Gastroesophageal sphincter (tissue), 4 donors: Measurements from ENCODE around the gene SYNDIG1. TPM values are rescaled to one million over a fixed set of nuclear protein-coding genes. Genes with fewer than 3 reads are reported as not detected.

Experiments used
- ATAC-seq: fragments of 150-250 bp; one replicate; pipeline ENCODE4 v1.9.1; 2016; ENCODE audit warnings: mild to moderate bottlenecking, moderate library complexity
- H3K27ac ChIP-seq, 4 donors: fragments of 200-600 bp; sonication (generic) in 3 of 4; 1 replicate in 3 of 4; 2 replicates in 1 of 4; pipeline ENCODE4 v1.5.1; 2016 to 2019
- H3K27me3 ChIP-seq: fragments of 200-600 bp; sonication (generic); one replicate; pipeline ENCODE4 v1.5.1; 2019
- H3K36me3 ChIP-seq, 2 donors: fragments of 200-600 bp; sonication (generic); one replicate each; pipeline ENCODE4 v1.5.1; 2019; ENCODE audit warnings: control low read depth in 1 of 2
- H3K4me1 ChIP-seq, 3 donors: fragments of 200-600 bp; sonication (generic); 1 replicate in 2 of 3; 2 replicates in 1 of 3; pipeline ENCODE4 v1.5.1; 2016 to 2019; ENCODE audit warnings: control low read depth in 2 of 3
- H3K4me3 ChIP-seq, 2 donors: fragments of 200-600 bp; sonication (generic); one replicate each; pipeline ENCODE4 v1.5.1; 2019; ENCODE audit warnings: mild to moderate bottlenecking in 1 of 2, moderate library complexity in 1 of 2
- H3K9me3 ChIP-seq, 3 donors: fragments of 200-600 bp; sonication (generic); one replicate each; pipeline ENCODE4 v1.5.1; 2017 to 2019; ENCODE audit warnings: control low read depth in 2 of 3
- EP300 ChIP-seq: sonication (generic); formaldehyde crosslinking; IDR thresholded peaks from one replicate; pipeline ENCODE4 v1.6.1; 2017; ENCODE audit warnings: antibody characterized with exemption, mild to moderate bottlenecking
- POLR2A ChIP-seq, 2 donors: fragments of 450-650 bp; IDR thresholded peaks; one replicate each; pipeline ENCODE4 v1.6.1; 2017; ENCODE audit warnings: antibody characterized with exemption in 2 of 2, mild to moderate bottlenecking in 2 of 2, moderate library complexity in 1 of 2
- POLR2AphosphoS5 ChIP-seq: sonication (generic); formaldehyde crosslinking; IDR thresholded peaks from one replicate; pipeline ENCODE4 v1.6.1; 2017; ENCODE audit warnings: antibody characterized with exemption
- WGBS, 2 donors: methylation state at CpG; one replicate each; pipeline ENCODE4 v1.1.5; 2018; ENCODE audit warnings: low coverage in 1 of 2; 5-methylcytosine and 5-hydroxymethylcytosine counted together
- total RNA-seq, 4 donors: library from RNA; depleted of rRNA; stranded (reverse); fragments of >200 nt; gene quantifications; one replicate each; pipeline ENCODE4 v1.1.0, GENCODE V29; 2016
- TF ChIP-seq, protein P1 (sequence below), 4 experiments: fragments of 200-600 bp in 2 of 4; fragments of 450-650 bp in 2 of 4; sonication (generic) in 1 of 4; IDR thresholded peaks; one replicate each; pipeline ENCODE4 v1.5.1; 2017 to 2019; ENCODE audit warnings: antibody characterized with exemption in 4 of 4, mild to moderate bottlenecking in 2 of 4, moderate library complexity in 2 of 4

SYNDIG1 gene
- total RNA-seq, 4 donors from 2014 or later: 0.15 to 0.40 (median 0.16) TPM; not detected in 1

- H3K9me3 ChIP-seq: no peaks in the 10 kb centered on the region
- H3K4me1 ChIP-seq: no peaks in the 10 kb centered on the region
- TF ChIP-seq EP300 (no peak), POLR2AphosphoS5 (no peak), POLR2A (IDR thresholded peaks at IDR 0.05) (no peak)
- TF ChIP-seq, protein P1, sequence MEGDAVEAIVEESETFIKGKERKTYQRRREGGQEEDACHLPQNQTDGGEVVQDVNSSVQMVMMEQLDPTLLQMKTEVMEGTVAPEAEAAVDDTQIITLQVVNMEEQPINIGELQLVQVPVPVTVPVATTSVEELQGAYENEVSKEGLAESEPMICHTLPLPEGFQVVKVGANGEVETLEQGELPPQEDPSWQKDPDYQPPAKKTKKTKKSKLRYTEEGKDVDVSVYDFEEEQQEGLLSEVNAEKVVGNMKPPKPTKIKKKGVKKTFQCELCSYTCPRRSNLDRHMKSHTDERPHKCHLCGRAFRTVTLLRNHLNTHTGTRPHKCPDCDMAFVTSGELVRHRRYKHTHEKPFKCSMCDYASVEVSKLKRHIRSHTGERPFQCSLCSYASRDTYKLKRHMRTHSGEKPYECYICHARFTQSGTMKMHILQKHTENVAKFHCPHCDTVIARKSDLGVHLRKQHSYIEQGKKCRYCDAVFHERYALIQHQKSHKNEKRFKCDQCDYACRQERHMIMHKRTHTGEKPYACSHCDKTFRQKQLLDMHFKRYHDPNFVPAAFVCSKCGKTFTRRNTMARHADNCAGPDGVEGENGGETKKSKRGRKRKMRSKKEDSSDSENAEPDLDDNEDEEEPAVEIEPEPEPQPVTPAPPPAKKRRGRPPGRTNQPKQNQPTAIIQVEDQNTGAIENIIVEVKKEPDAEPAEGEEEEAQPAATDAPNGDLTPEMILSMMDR (IDR thresholded peaks at IDR 0.05): no peak
- H3K27ac ChIP-seq: no peak overlapping the region
- no peak for ATAC-seq
- H3K4me3 ChIP-seq: no peak overlapping the region
- no peaks in the 10 kb centered on the region for H3K36me3 ChIP-seq
- peaks cover 2% of the 10 kb centered on the region for H3K27me3 ChIP-seq
- WGBS, 2 donors: 31 to 63% methylated on average over 5 to 10 of the region's 16 CpGs
These were observed 22.7 kb downstream of the SYNDIG1 start for GRCh38 chr20:24492031-24492607.

DNA sequence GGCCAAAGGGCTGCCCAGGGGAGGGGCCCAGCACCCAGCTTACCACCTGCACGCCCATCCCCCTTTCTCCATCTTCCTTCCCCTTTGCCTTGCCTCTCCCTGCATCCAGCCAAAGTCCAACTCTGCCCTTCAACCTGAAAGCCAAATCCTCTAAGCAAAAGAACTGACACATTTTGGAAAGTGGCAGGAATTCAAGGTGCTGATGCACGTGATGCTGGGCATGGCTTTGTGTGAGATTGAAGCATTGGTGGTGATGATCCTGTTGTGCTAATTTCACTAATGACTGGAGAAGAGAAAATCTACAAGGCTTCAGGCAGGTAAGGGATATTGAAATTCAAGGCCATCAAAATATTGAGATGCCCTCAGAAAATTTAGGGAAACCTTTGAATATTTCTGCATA, 23.3 kb downstream of the SYNDIG1 start:
- Histone ChIP-seq H3K4me1 (no peaks in the 10 kb centered on the region), H3K4me3 (no peak overlapping the region), H3K27me3 (no peaks in the 10 kb centered on the region), H3K27ac (no peak overlapping the region), H3K9me3 (no peaks in the 10 kb centered on the region), H3K36me3 (no peaks in the 10 kb centered on the region)
- WGBS, 2 donors: 59 to 83% methylated on average over 1 to 2 of the region's 2 CpGs
- TF ChIP-seq, protein P1 (IDR thresholded peaks at IDR 0.05): no peak
- TF ChIP-seq EP300 (no peak), POLR2AphosphoS5 (no peak), POLR2A (IDR thresholded peaks at IDR 0.05) (no peak)
- no peak for ATAC-seq

GRCh38 chr20:24493181-24493580, 23.8 kb downstream of the SYNDIG1 start:
- Histone ChIP-seq H3K9me3 (no peaks in the 10 kb centered on the region), H3K4me1 (no peaks in the 10 kb centered on the region), H3K27me3 (no peaks in the 10 kb centered on the region), H3K27ac (no peak overlapping the region), H3K4me3 (no peak overlapping the region), H3K36me3 (no peaks in the 10 kb centered on the region)
- WGBS, 2 donors: 100% methylated on average over 2 of the region's 4 CpGs; no CpG with 5 or more reads in 1 of the 2 donors
- TF ChIP-seq POLR2AphosphoS5 (no peak), EP300 (no peak)
- TF ChIP-seq, protein P1 (IDR thresholded peaks at IDR 0.05): no peak
- no peak for ATAC-seq

DNA sequence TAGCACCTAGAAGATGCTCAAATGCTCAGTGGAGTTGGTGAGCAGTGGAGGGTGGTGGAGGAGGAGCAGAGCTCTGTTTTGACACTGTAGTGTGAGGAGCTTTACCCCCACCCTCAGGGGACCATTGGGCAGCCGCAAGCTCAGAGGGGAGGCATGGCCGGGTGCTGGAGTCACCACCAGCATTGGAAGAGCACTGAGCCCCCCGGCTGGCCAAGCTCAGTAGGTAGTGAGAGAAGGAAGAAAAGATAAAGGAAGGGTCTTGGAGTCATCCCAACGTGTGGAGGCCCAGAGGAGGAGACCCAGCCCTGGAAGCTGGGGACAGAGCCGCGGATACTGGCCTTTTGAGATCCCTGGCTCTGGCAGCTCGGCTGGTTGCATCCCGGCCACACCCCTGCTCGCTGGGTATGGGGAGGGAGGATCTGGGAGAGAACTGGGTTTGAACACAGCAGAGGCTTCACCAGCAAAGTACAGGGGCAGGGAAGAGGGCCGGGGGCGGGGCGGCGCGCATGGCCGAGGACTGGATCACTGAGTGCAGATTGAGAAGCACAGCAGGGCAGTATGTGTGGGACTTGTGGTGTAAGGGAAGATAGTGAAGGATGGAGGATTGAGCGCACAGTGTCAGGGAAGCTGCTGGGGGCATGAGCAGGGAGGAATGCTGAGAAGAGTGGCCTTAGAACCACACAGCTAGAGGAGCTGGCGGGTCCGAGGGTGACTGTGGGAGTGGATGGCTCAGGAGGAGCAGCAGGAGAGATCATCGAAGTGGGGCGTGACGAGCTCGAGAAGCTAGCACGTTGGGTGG, 24.4 kb downstream of the SYNDIG1 start:
- Histone ChIP-seq H3K27ac (no peak overlapping the region), H3K9me3 (no peaks in the 10 kb centered on the region), H3K4me3 (no peak overlapping the region), H3K4me1 (no peaks in the 10 kb centered on the region), H3K27me3 (no peaks in the 10 kb centered on the region), H3K36me3 (no peaks in the 10 kb centered on the region)
- 79 to 82% methylated on average over 13 to 21 of the region's 23 CpGs for WGBS, 2 donors
- ATAC-seq: no peak
- TF ChIP-seq EP300 (no peak), POLR2A (IDR thresholded peaks at IDR 0.05) (no peak), POLR2AphosphoS5 (no peak)
- TF ChIP-seq, protein P1 (IDR thresholded peaks at IDR 0.05): no peak

GRCh38 chr20:24494460-24494920, 25.1 kb downstream of the SYNDIG1 start:
- Histone ChIP-seq H3K27me3 (no peaks in the 10 kb centered on the region), H3K27ac (no peak overlapping the region), H3K36me3 (no peaks in the 10 kb centered on the region), H3K4me1 (no peaks in the 10 kb centered on the region), H3K9me3 (no peaks in the 10 kb centered on the region), H3K4me3 (no peak overlapping the region)
- ATAC-seq: no peak
- 98 to 100% methylated on average over 1 to 4 of the region's 7 CpGs for WGBS, 2 donors
- TF ChIP-seq POLR2A (IDR thresholded peaks at IDR 0.05) (no peak), POLR2AphosphoS5 (no peak), EP300 (no peak)
